HL-60/S4 (cell line): ENCODE results near the gene IMMP1L.

Source experiments
- in situ Hi-C: fragments of 300-500 bp; cut with MboI; formaldehyde crosslinking; loops from 2 replicates; pipeline ENCODE4 v1.14.3; 2022; ENCODE audit warnings: low sequenced_read_pairs

IMMP1L gene

GRCh38 chr11:31477528-31478222 lies 31.7 kb downstream of the IMMP1L start:
- in situ Hi-C loops = no loop called here

DNA sequence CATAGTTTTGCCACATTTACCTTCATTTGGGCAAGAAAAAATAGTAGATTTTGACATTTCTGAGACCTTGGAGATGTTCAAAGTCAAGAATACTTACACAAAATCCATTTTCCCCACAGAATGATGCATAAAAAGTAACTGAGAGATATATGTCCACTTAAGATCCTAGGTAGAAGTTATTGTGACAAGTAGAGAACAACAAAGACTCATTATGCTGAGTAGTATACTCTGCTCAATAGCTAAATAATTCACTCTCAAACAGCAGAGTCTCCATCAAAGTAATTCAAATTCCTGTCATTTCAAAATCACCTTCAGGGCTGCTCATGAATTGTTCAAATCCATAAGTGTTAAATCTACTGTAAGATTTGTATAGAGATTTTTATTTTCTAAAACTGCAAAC lies 35.3 kb downstream of the IMMP1L start:
- in situ Hi-C loops = no loop called here

DNA sequence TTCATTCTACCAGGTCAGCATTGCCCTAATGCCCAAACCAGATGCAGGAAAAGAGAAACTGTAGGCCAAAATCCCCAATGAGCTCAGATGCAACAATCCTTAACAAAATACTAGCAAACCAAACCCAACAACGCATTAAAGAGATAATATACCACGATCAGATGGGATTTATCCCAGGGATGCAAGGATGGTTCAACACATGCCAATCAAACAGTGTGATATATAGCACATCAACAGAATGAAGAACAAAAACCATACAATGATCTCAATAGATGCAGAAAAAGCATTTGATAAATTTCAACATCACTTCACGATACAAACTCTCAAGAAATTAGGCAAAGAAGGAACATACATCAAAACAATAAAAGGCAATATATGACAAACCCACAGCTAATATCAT lies 45.0 kb downstream of the IMMP1L start:
- in situ Hi-C loops = no loop called here

GRCh38 chr11:31455177-31455576 lies 54.2 kb downstream of the IMMP1L start:
- in situ Hi-C loops = no loop called here

DNA sequence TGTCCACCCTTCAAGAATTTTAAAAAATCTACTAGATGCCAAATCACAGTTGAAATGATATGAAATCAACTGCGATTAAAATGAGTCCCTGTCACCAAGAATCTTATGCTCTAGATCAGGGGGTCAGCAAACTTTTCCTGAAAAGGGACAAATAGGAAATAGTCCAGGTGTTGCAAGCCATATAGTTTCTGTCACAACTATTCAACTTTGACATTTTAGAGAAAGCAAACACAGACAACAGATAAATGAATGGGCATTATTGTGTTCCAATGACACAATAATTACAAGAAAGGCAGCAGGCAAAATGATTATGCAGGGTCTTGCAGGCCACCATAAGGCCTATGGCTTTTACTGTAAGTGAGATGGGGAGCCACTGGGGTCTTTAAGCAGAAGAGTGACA lies 58.6 kb downstream of the IMMP1L start:
- in situ Hi-C loops = no loop called here

GRCh38 chr11:31449040-31449439 lies 60.4 kb downstream of the IMMP1L start:
- in situ Hi-C loops = no loop called here

GRCh38 chr11:31445621-31446020 lies 63.8 kb downstream of the IMMP1L start:
- in situ Hi-C loops = no loop called here

DNA sequence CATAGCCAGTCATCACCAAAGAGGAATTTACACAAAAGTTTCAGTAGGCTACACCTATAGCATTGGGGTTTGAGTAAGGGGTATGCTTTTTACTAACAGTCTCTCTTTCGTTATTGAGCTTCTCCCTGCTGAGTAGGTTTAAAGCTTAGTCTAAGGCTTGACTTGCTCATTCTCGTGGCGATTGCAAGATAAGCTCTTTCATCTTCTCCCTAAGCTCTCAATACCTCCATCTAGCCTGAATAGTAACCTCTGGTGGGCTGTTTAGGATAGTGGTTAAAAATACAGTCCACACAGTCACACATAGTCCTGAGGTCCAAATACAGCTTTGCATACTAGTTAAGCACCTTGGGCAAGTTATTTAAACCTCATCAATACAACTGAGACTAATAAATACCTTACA lies 65.6 kb downstream of the IMMP1L start:
- in situ Hi-C loops = no loop called here

DNA sequence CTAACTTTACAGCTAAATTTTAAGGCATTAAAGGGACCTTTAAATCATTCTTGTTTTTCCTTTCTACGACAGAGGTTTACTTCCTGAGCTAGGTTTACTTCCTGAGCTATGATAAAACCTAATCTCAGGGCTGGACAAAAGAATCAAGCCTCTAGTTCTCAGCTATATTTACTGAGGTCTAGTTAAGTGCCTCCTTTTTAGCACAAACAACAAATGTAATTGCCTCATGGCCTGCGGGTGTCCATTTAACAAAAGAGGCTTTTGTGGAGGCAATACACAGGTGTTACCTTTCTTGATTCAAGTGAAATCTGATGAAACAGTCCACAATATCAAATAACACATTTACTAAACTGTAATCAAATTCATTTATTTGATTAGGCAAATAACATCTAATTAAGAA lies 67.3 kb downstream of the IMMP1L start:
- in situ Hi-C loops = no loop called here

DNA sequence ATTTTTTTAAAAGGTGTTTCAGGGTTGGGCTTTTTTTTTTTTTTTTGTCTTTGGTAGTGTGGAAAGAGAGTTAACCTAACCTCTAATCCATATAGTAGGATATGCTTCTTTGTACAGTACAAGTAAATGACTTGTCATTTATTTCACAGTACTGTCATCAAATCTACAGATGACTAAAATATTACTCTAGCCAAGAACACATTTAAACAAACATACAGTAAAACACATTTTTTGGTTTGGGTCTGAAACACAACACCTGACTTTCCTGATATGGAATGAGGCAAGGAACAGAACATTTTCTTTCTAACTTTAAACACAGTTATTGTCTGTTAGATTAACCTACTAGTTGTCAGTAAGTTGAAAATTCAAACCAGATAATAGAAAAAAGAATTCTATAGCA lies 68.1 kb downstream of the IMMP1L start:
- in situ Hi-C loops = no loop called here

DNA sequence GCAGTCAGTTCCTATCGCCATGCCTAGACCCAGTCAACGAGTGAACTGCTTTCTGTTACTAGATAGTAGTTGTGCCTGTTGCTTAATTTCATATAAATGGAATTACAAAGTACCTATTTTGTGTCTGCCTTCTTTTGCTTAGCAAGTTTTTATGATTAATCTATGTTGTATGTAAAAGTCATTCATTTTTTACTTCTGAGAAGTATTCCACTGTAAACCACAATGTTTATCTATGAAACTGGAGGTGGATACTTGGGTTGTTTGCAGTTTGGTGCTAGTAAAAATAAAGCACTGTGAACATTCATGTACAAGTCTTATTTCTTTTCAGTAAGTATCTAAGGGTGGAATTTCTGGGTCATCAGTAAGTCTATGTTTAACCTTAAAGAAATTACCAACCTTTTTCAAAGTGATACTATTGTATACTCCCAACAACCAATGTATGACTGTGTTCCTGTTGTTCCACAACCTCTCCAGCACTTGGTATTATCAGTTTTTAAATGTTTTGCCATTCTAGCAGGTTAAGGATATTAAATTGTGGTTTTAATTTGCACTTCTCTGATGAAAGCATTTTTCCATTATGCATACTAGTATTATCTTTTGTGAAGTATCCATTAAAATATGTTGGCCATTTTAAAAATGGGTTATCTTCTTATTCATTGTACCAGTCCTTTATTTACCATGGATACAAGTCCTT lies 71.5 kb downstream of the IMMP1L start:
- in situ Hi-C loops = no loop called here

DNA sequence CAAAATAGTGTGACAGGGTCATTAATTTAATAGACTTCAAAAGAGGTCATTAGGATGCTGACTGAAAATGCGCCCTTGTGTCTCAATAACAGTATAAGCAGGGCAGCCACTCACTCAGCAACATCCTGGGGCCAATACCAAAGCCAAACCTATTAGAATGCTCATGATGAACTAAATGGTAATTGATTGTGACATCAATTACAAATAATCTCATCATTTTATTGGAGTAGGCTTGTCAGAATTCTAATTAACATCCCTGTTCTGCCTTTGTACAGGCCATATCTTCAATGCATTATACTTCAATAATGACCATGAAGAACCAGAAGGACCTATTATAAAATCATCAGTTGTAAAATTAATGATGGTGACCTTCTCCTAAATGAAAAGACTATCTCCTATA lies 75.6 kb downstream of the IMMP1L start:
- in situ Hi-C loops = no loop called here

DNA sequence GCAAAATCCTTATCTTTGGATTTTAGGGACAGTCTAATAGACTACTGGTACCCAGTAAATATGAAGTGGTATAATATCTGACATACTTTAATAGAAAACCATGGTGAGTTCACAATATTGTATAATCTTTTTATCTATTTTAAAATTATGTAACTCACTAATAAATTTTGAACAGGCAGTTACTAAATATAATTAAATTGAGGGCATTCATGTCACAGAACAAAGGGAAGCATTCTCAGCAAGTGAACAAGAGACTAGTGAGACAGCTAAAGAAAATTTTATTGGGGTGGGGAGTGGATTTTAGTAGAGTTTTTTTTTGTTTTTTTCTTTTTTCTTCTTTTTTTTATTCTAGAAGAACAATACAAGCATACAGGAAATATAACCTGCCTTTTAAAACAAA lies 84.8 kb downstream of the IMMP1L start:
- in situ Hi-C loops = no loop called here

DNA sequence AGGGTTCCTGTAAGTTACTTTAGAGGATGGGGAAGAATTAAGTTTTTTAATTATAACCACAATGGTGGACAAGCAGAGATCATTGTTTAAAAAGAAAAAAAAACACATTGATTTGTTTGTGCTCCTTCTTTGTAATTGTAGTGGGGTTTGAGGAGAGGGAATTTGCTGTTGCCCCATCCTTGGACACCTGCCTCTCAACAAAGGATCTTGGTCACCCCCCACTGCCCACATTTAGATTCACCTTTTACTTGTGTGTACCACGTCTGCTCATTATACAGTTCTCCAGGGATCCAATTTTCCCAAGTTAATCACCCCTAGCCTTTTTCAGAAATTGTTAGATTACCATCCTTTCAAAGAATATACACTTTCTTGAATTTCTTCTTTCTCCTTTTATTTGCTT lies 86.7 kb downstream of the IMMP1L start:
- in situ Hi-C loops = no loop called here

- in situ Hi-C loops = no loop called here
Observed at GRCh38 chr11:31421820-31422219, 87.6 kb downstream of the IMMP1L start.

DNA sequence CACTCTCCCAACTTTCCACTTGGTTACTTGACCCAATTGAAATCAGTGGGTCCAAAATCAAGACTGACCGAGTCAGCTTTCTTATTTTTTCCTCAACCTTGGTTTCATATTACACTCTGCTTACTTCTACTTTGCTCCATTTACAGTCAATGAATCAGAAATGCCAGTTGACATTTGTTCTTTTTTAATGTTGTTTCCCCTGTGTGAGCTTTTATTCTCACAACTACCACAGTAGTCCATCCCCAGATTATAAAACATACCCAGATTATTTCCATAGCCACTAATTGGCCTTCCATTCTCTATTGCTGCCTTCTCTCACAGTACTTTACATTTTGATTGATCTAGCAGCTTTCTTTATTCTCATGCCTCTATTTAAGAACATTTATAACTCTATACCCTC lies 89.8 kb downstream of the IMMP1L start:
- in situ Hi-C loops = no loop called here

GRCh38 chr11:31419138-31419537 lies 90.3 kb downstream of the IMMP1L start:
- in situ Hi-C loops = no loop called here

DNA sequence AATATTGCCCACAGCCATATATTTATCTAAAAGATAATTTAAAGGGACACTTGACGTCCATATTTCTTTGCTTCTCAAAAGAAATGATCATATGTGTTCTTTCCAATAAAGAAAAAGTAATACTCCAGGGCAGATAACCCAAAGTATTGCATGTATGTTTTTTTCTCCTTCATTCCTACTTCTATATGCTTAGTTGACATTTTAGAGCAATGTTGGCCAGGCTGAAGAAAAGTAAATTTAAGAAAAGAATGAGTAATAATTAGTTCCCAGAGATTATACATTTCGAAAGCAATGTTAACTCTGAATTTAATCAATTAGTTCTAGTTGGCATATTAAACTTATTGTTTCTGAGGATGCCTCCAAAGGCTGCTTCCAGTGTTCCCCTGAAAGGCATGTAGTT lies 91.6 kb downstream of the IMMP1L start:
- in situ Hi-C loops = no loop called here

- in situ Hi-C loops = no loop called here
Observed at GRCh38 chr11:31417357-31417756, 92.1 kb downstream of the IMMP1L start.

- in situ Hi-C loops = no loop called here
Observed at GRCh38 chr11:31415435-31415834, 94.0 kb downstream of the IMMP1L start.

DNA sequence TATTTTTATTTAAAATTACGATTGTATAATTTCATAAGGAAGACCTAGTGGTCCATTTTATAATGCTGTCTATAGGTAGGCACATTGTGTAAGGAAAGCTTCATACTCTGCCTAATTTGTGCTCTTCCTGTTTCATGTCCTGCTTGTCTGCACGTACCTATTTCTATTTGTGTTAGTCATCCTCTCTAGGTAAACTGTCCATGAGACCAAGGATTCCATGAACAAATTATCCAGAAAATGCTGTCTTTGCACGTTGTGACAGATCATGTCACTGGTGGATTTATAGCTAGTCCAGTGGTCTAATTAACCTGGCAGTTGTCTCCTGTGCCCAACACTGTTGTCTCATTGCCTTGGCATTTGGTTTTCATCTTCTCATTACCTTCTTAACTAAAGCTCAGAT lies 95.1 kb downstream of the IMMP1L start:
- in situ Hi-C loops = no loop called here

DNA sequence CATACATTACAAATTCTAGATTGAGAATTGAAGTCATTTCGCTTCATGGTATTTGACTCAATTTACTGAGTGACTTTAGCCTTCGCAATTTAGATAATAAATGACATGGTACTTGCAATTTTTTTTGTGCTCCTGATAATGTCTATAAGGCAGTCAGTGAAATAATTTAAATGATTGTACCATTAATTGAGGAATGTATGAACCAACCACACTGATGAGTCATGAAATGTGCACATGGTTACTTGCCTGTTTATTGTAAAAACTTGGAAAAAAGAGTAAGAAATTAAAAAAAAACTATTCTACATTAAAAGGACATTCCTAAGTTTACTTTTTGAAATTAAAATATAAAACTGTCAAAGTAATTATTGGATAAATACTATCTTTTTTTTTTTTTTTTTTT lies 96.5 kb downstream of the IMMP1L start:
- in situ Hi-C loops = no loop called here

DNA sequence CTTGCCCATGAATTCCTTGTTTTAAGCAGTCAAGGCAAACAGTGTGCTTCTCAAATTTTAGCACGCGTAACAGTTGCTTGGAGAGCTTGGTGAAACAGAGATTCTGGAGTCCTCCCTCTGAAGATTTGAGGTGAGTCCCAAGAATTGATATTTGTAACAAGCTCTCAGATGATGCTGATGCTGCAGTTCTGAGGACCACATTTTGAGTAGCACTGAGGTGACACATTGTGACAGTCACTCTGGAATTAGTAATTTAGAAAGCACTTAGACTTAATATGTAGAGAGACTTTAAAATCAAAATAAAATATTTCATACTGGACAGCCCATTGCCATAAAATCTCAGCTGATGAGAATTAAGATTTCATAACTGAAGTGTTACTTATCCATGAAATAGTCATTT lies 101.2 kb downstream of the IMMP1L start:
- in situ Hi-C loops = no loop called here
